Posterior vena cava (tissue), 2 donors: ENCODE results near the gene ADAMTS9. TPM values are rescaled to one million over a fixed set of nuclear protein-coding genes. Genes with fewer than 3 reads are reported as not detected.

Experiments used
- DNase-seq: peaks from one replicate; pipeline ENCODE4 v3.0.0-alpha.2; 2020; ENCODE audit warnings: low spot score
- intact Hi-C, 2 donors: fragments of 100-400 bp; cut with DNase I; formaldehyde crosslinking; loops; one replicate each; pipeline versions ENCODE4 v1.14.1 to v1.14.2; 2022 to 2023
- total RNA-seq, 2 donors: library from RNA; stranded (reverse); fragmentation: NEBNext Ultra II Directional; extraction: Animal tissue kit (Norgen Biotek cat#: 25700); gene quantifications; one replicate each; pipeline ENCODE4 v1.2.1, GENCODE V29; 2021
- donor health status: DM: yes; HTN: yes; CAD: no.
- donor health status: DM: yes; HTN: yes; CAD: no.

The ADAMTS9 gene
- total RNA-seq, 2 donors from 2014 or later = 82.8 to 105 TPM

- intact Hi-C loops = no loop called here
- no peak for DNase-seq
These were observed 23.4 kb downstream of the ADAMTS9 start for GRCh38 chr3:64664397-64664796.

GRCh38 chr3:64659617-64659978, 28.2 kb downstream of the ADAMTS9 start:
- DNase-seq = no peak
- intact Hi-C loops = no loop called here

GRCh38 chr3:64658001-64658400, 29.8 kb downstream of the ADAMTS9 start:
- no peak for DNase-seq
- intact Hi-C loops = no loop called here

GRCh38 chr3:64656544-64656943, 31.3 kb downstream of the ADAMTS9 start:
- DNase-seq = no peak
- intact Hi-C loops = no loop called here

- DNase-seq = no peak
- intact Hi-C loops = no loop called here
These were observed 32.6 kb downstream of the ADAMTS9 start for GRCh38 chr3:64655160-64655559.

GRCh38 chr3:64654013-64654412, 33.8 kb downstream of the ADAMTS9 start:
- intact Hi-C loops = no loop called here
- DNase-seq = no peak

- intact Hi-C loops = no loop called here
- DNase-seq = no peak
These were observed 34.7 kb downstream of the ADAMTS9 start for GRCh38 chr3:64653101-64653500.

- no peak for DNase-seq
- intact Hi-C loops = no loop called here
These were observed 36.0 kb downstream of the ADAMTS9 start for GRCh38 chr3:64651741-64652241.

GRCh38 chr3:64651303-64651702, 36.5 kb downstream of the ADAMTS9 start:
- no peak for DNase-seq

GRCh38 chr3:64650715-64651114, 37.1 kb downstream of the ADAMTS9 start:
- DNase-seq = no peak
- intact Hi-C loops = no loop called here

More at GRCh38 chr3:64651303-64651702, 36.5 kb downstream of the ADAMTS9 start:
- intact Hi-C loops = no loop called here

- no peak for DNase-seq
- intact Hi-C loops = no loop called here
These were observed 37.6 kb downstream of the ADAMTS9 start for GRCh38 chr3:64650096-64650622.

- no peak for DNase-seq
- intact Hi-C loops = no loop called here
These were observed 38.6 kb downstream of the ADAMTS9 start for GRCh38 chr3:64648927-64649906.

GRCh38 chr3:64647825-64648224, 40.0 kb downstream of the ADAMTS9 start:
- intact Hi-C loops = no loop called here
- DNase-seq = no peak

- no peak for DNase-seq
- intact Hi-C loops = no loop called here
These were observed 42.6 kb downstream of the ADAMTS9 start for GRCh38 chr3:64645243-64645642.

GRCh38 chr3:64644483-64644882, 43.3 kb downstream of the ADAMTS9 start:
- DNase-seq = no peak
- intact Hi-C loops = no loop called here

GRCh38 chr3:64642327-64643151, 45.3 kb downstream of the ADAMTS9 start:
- intact Hi-C loops = no loop called here
- no peak for DNase-seq

- intact Hi-C loops = no loop called here
These were observed 48.8 kb downstream of the ADAMTS9 start for GRCh38 chr3:64638981-64639481.

GRCh38 chr3:64638511-64638910, 49.3 kb downstream of the ADAMTS9 start:
- intact Hi-C loops = no loop called here
- no peak for DNase-seq

More at GRCh38 chr3:64638981-64639481, 48.8 kb downstream of the ADAMTS9 start:
- no peak for DNase-seq

- no peak for DNase-seq
These were observed 53.4 kb downstream of the ADAMTS9 start for GRCh38 chr3:64634417-64634816.

GRCh38 chr3:64631951-64632350, 55.8 kb downstream of the ADAMTS9 start:
- DNase-seq = no peak
- intact Hi-C loops = no loop called here

More at GRCh38 chr3:64634417-64634816, 53.4 kb downstream of the ADAMTS9 start:
- intact Hi-C loops = no loop called here
